ENCODE results near the gene CHAC1. TPM values are rescaled to one million over a fixed set of nuclear protein-coding genes. Genes with fewer than 3 reads are reported as not detected.

The CHAC1 gene
- total and polyA plus RNA-seq, 2 of the 13 experiments (the other 11 are each of a cell fraction or from before 2014, with no cell fraction given) = 0.44 TPM; not detected in 1

DNA sequence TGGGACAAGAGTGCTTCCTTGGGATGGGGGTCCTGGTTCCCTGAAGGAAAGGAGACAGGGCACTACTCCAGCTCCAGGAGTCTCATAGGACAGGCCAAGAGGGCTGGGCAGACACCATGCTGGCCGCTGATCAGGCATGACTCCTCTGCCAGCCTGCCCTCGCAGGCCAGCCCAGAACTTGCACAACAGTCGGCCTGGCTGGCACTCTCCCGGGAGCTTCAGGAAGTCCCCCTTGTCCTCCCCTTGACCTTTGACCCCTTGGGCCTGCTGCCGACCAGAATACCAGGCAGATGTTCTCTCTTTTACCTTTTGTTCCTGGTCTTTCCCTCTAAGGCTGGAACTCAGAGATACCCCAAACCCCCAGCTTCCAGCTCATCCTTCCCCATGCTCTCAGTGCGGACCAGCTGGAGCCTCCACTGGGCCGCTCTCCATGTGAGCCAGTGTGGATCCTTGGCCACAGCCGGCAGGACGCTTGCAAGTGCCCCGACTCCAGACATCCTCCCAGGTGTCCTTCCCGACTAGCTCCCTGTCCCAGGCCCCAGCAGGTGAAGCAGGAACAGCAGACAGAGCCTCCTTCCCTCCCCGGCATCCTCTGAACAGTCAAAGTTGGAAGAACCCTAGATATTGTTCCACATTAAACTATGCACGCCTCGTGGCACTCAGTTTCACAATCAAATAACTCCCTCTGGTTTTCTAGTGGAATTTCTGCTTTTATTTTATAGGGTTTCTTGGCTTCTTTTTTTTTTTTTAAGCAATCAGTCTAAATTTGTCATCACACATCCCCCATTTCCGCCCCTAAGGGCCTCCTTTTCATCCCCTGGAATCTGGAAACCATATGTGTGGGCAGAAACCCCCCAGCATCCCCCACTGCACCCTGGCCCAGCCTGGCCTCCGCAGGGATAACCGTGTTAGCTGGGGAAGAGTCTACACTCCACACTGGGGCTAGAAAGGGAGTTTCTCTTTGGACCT lies 43.3 kb upstream of the CHAC1 start:
- intact Hi-C loops (cut with micrococcal nuclease; ENCODE audit: unreplicated experiment) = loop anchor here (2.0 to 5.0 kb wide), 3 partner anchors 19 to 422 kb away; partner anchors contain the start of genes DLL4, NUSAP1 and OIP5
- no peak overlapping the region for H3K27ac ChIP-seq (ENCODE audit: extremely low read length, insufficient read depth, low read length)
- in situ Hi-C loops (cut with HindIII; ENCODE audit: extremely low pct_ligation_motif_present, low pct_unique_long_range_greater_than_20kb) = loop anchor here (5.0 kb wide), 1 partner anchor 112 kb away; no protein-coding TSS in a partner anchor
- TF ChIP-seq ATF7 (IDR thresholded peaks at IDR 0.05) = no peak
- TF ChIP-seq ATF7 (CRISPR knock-in tag; IDR thresholded peaks at IDR 0.05) = no peak
- TF ChIP-seq ZBTB3 (CRISPR knock-in tag; IDR thresholded peaks at IDR 0.05; ENCODE audit: borderline replicate concordance, low read depth) = no peak
- 0 out of 2 replicates have a peak, but pooled peaks have one; percentile 37 for TF ChIP-seq ZMYM4 (CRISPR knock-in tag; IDR thresholded peaks at IDR 0.05)
- TF ChIP-seq, protein P1, sequence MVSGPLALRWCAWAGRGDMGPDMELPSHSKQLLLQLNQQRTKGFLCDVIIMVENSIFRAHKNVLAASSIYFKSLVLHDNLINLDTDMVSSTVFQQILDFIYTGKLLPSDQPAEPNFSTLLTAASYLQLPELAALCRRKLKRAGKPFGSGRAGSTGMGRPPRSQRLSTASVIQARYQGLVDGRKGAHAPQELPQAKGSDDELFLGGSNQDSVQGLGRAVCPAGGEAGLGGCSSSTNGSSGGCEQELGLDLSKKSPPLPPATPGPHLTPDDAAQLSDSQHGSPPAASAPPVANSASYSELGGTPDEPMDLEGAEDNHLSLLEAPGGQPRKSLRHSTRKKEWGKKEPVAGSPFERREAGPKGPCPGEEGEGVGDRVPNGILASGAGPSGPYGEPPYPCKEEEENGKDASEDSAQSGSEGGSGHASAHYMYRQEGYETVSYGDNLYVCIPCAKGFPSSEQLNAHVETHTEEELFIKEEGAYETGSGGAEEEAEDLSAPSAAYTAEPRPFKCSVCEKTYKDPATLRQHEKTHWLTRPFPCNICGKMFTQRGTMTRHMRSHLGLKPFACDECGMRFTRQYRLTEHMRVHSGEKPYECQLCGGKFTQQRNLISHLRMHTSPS (CRISPR knock-in tag; IDR thresholded peaks at IDR 0.05; ENCODE audit: low read depth) = peak; percentile 99
- TF ChIP-seq ZHX2 (IDR thresholded peaks at IDR 0.05; ENCODE audit: low read depth) = no peak
- TF ChIP-seq ZHX2 (CRISPR knock-in tag; IDR thresholded peaks at IDR 0.05; ENCODE audit: borderline replicate concordance) = no peak
- TF ChIP-seq GABPB1 (CRISPR knock-in tag; IDR thresholded peaks at IDR 0.05) = peak; percentile 58
- TF ChIP-seq TEAD3 (CRISPR knock-in tag; optimal IDR thresholded peaks at IDR 0.05; ENCODE audit: borderline replicate concordance) = peak; percentile 63
- peak; percentile 37; the same call in 1 of the 2 replicates for TF ChIP-seq ZNF772 (CRISPR knock-in tag; IDR thresholded peaks at IDR 0.05)
- peak; percentile 46; the same call in 1 of the 2 replicates for TF ChIP-seq ELF3 (CRISPR knock-in tag; IDR thresholded peaks at IDR 0.05)
- TF ChIP-seq TBP (CRISPR knock-in tag; IDR thresholded peaks at IDR 0.05) = no peak
- TF ChIP-seq ZFY (CRISPR knock-in tag; IDR thresholded peaks at IDR 0.05) = peak; percentile 54; the same call in 1 of the 2 replicates
- TF ChIP-seq ZFP90 (CRISPR knock-in tag; IDR thresholded peaks at IDR 0.05; ENCODE audit: borderline replicate concordance) = 0 out of 2 replicates have a peak, but pooled peaks have one; percentile 27
- TF ChIP-seq ZNF260 (CRISPR knock-in tag; IDR thresholded peaks at IDR 0.05; ENCODE audit: borderline replicate concordance, low read depth) = no peak
- TF ChIP-seq ZNF720 (CRISPR knock-in tag; IDR thresholded peaks at IDR 0.05) = no peak

More for the DNA sequence above, 43.3 kb upstream of the CHAC1 start:
- CTCF ChIA-PET (ENCODE audit: low intra/inter-chr PET ratio, low total read pairs) = no interaction called here
- Histone ChIP-seq H3K9me3 (ENCODE audit: low read length) (no peaks in the 10 kb centered on the region), H3K4me2 (ENCODE audit: low read depth, low read length) (peak overlapping the region; percentile 84), H3K4me3 (replicated peaks in 1 of 3; ENCODE audit: insufficient read depth in 1 of 3, low read depth in 2 of 3, low read length in 3 of 3) (peak overlapping the region; percentile 29 to 60 (median 33)), H2AFZ (ENCODE audit: low read length) (no peak overlapping the region), H3K79me2 (ENCODE audit: insufficient read depth, low read length) (no peaks in the 10 kb centered on the region), H3K36me3 (replicated peaks in 1 of 2; ENCODE audit: control insufficient read depth in 1 of 2, insufficient read depth in 2 of 2, low read length in 2 of 2) (no peaks in the 10 kb centered on the region), H4K20me1 (ENCODE audit: insufficient read depth, low read length) (no peaks in the 10 kb centered on the region), H3K27me3 (ENCODE audit: control insufficient read depth in 1 of 2, insufficient read depth in 2 of 2, low read length in 2 of 2) (no peaks in the 10 kb centered on the region; a peak in 1 of 5 replicates), H3K9ac (ENCODE audit: insufficient read depth, low read depth, low read length) (no peak overlapping the region; the same call in 1 of the 2 replicates), H3K4me1 (ENCODE audit: insufficient read depth, low read length) (peaks cover 70% of the 10 kb centered on the region)
- DNase-seq (ENCODE audit: low spot score) = peak; percentile 75
- peak; percentile 18 for ATAC-seq
- POLR2A ChIA-PET = interaction anchor here (0.8 to 1.3 kb wide), 4 partner anchors 9 to 23 kb away, joined by 3 to 6 read pairs (median 4); partner anchors contain the start of genes DLL4 and VPS18
- WGBS (ENCODE audit: low lambda C conversion rate) = 20% methylated on average over 17 of the region's 17 CpGs
- no TSS peak for BruUV-seq (replicated peaks)
- peak; percentile 23 for FAIRE-seq
